Measurements from ENCODE around the gene NPTN. TPM values are rescaled to one million over a fixed set of nuclear protein-coding genes. Genes with fewer than 3 reads are reported as not detected.
"Not testable (repeated sequence)": the region's sequence is repeated elsewhere in the genome, so short reads cannot be mapped to it uniquely, and the experiment has no call there.

NPTN gene
- total RNA-seq, 1 experiment from 2014 or later: 151 TPM

DNA sequence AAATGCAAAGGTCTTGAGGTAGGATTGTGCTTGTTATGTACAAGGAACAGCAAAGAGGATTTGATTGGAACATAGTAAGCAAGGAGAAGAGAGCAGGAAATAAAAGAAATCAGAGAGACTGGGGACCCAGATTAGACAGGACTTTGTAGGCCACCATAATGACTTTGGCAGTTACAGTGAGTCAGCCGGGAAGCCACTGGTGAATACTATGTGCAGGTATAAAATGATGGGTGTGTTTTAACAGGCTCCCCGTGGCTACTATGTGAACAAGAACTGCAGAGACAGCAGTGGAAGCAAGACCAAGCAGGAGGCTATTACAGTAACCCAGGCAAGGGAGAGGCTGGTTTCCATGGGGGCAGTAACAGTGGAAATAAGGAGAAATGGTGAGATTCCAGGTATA is 55.2 kb downstream of the NPTN start:
- Histone ChIP-seq H3K27me3 (ENCODE audit: control insufficient read depth, insufficient read depth, low read length) (no peaks in the 10 kb centered on the region), H3K27ac (ENCODE audit: low read length) (no peak overlapping the region), H3K9me3 (ENCODE audit: control insufficient read depth, insufficient read depth, low read depth, low read length) (no peaks in the 10 kb centered on the region), H3K36me3 (ENCODE audit: control insufficient read depth, insufficient read depth, low read length) (no peaks in the 10 kb centered on the region; the same call in 1 of the 2 replicates), H3K4me1 (ENCODE audit: control insufficient read depth, insufficient read depth, low read length) (no peaks in the 10 kb centered on the region), H3K4me3 (ENCODE audit: low read depth in 2 of 2, low read length in 2 of 2) (no peak overlapping the region)
- TF ChIP-seq, protein P1, sequence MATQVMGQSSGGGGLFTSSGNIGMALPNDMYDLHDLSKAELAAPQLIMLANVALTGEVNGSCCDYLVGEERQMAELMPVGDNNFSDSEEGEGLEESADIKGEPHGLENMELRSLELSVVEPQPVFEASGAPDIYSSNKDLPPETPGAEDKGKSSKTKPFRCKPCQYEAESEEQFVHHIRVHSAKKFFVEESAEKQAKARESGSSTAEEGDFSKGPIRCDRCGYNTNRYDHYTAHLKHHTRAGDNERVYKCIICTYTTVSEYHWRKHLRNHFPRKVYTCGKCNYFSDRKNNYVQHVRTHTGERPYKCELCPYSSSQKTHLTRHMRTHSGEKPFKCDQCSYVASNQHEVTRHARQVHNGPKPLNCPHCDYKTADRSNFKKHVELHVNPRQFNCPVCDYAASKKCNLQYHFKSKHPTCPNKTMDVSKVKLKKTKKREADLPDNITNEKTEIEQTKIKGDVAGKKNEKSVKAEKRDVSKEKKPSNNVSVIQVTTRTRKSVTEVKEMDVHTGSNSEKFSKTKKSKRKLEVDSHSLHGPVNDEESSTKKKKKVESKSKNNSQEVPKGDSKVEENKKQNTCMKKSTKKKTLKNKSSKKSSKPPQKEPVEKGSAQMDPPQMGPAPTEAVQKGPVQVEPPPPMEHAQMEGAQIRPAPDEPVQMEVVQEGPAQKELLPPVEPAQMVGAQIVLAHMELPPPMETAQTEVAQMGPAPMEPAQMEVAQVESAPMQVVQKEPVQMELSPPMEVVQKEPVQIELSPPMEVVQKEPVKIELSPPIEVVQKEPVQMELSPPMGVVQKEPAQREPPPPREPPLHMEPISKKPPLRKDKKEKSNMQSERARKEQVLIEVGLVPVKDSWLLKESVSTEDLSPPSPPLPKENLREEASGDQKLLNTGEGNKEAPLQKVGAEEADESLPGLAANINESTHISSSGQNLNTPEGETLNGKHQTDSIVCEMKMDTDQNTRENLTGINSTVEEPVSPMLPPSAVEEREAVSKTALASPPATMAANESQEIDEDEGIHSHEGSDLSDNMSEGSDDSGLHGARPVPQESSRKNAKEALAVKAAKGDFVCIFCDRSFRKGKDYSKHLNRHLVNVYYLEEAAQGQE (IDR thresholded peaks at IDR 0.05; ENCODE audit: insufficient read depth in 1 of 2, low read depth in 2 of 2, low read length in 1 of 2): no peak
- no peak for TF ChIP-seq SIN3A (IDR thresholded peaks at IDR 0.05; ENCODE audit: borderline replicate concordance, insufficient read depth, low read depth, low read length)
- TF ChIP-seq TCF7L2 (IDR thresholded peaks at IDR 0.05; ENCODE audit: low read depth, low read length): no peak
- TF ChIP-seq, protein P2, sequence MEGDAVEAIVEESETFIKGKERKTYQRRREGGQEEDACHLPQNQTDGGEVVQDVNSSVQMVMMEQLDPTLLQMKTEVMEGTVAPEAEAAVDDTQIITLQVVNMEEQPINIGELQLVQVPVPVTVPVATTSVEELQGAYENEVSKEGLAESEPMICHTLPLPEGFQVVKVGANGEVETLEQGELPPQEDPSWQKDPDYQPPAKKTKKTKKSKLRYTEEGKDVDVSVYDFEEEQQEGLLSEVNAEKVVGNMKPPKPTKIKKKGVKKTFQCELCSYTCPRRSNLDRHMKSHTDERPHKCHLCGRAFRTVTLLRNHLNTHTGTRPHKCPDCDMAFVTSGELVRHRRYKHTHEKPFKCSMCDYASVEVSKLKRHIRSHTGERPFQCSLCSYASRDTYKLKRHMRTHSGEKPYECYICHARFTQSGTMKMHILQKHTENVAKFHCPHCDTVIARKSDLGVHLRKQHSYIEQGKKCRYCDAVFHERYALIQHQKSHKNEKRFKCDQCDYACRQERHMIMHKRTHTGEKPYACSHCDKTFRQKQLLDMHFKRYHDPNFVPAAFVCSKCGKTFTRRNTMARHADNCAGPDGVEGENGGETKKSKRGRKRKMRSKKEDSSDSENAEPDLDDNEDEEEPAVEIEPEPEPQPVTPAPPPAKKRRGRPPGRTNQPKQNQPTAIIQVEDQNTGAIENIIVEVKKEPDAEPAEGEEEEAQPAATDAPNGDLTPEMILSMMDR (IDR thresholded peaks at IDR 0.05): no peak
- no peak for TF ChIP-seq POLR2AphosphoS5 (IDR thresholded peaks at IDR 0.05; ENCODE audit: low read depth, low read length)
- in situ Hi-C loops (cut with HindIII; ENCODE audit: low pct_unique_long_range_greater_than_20kb, low sequenced_read_pairs) (no loop called here), intact Hi-C loops (cut with micrococcal nuclease; ENCODE audit: unreplicated experiment) (no loop called here)
- no TSS peak for BruUV-seq (replicated peaks)
- ATAC-seq (no peak), DNase-seq (ENCODE audit: low read depth, low spot score) (no peak)
- ChIA-PET POLR2A (no interaction called here), CTCF (no interaction called here)

DNA sequence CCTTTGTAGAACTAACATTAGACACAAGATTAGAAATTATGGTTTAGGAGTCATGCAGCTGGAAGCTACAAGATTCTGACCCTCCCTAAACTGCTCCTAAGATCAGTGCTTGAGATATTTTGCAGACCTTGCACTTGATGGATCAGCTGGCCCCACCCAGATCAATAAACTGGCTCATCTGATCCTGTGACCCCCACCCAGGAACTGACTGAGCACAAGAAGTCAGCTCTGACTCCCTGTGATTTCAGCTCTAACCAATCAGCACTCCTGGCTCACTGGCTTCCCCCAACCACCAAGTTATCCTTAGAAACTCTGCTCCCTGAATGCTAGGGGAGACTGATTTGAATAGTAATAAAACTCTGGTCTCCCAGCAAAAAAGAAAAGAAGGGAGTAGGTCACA is 55.6 kb downstream of the NPTN start:
- intact Hi-C loops (cut with micrococcal nuclease; ENCODE audit: unreplicated experiment); H3K4me3 ChIP-seq (ENCODE audit: low read depth in 2 of 2, low read length in 2 of 2); ATAC-seq; in situ Hi-C loops (cut with HindIII; ENCODE audit: low pct_unique_long_range_greater_than_20kb, low sequenced_read_pairs); BruUV-seq (replicated peaks); DNase-seq (ENCODE audit: low read depth, low spot score); H3K27ac ChIP-seq (ENCODE audit: low read length); H3K4me1 ChIP-seq (ENCODE audit: control insufficient read depth, insufficient read depth, low read length); H3K9me3 ChIP-seq (ENCODE audit: control insufficient read depth, insufficient read depth, low read depth, low read length); H3K36me3 ChIP-seq (ENCODE audit: control insufficient read depth, insufficient read depth, low read length); POLR2A ChIA-PET; H3K27me3 ChIP-seq (ENCODE audit: control insufficient read depth, insufficient read depth, low read length); CTCF ChIA-PET: not testable (repeated sequence)

DNA sequence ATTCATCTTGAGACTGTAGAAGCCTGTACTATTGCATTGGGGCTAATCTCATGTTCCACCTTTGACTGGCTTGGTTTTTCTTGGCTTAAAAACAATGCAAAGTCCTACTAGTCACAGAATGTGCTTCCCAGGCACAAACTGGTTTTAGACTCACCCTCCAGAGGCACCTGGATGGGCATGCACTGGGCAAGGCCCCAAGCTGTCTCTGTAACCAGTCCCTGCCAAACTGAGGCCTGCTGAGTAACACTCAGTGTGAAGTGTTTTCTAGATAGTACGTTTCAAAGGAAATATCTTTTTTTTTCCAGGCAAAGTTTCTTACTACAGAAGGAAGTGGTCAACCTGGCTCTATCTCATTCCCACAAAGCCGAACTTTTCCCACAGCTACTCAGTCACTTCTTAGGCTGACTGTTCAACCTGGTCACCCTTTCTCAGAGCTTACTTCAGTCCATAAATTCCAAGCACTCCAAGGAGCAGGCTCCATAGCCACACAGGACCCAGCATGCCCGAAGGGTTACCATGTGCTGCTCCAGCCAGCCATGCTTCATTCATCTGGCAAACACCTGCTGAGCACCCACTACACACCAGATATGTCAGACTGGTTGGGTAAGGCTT is 57.4 kb downstream of the NPTN start:
- H3K27me3 ChIP-seq (ENCODE audit: control insufficient read depth, insufficient read depth, low read length): no peaks in the 10 kb centered on the region
- BruUV-seq (replicated peaks): no TSS peak
- intact Hi-C loops (cut with micrococcal nuclease; ENCODE audit: unreplicated experiment) (no loop called here), in situ Hi-C loops (cut with HindIII; ENCODE audit: low pct_unique_long_range_greater_than_20kb, low sequenced_read_pairs) (no loop called here)
- TF ChIP-seq SIN3A (IDR thresholded peaks at IDR 0.05; ENCODE audit: borderline replicate concordance, insufficient read depth, low read depth, low read length): no peak
- POLR2A ChIA-PET: no interaction called here
- no peak for ATAC-seq
- H3K4me1 ChIP-seq (ENCODE audit: control insufficient read depth, insufficient read depth, low read length): no peaks in the 10 kb centered on the region
- H3K4me3 ChIP-seq (ENCODE audit: low read depth in 2 of 2, low read length in 2 of 2): no peak overlapping the region
- no peak for DNase-seq (ENCODE audit: low read depth, low spot score)
- no peak overlapping the region for H3K27ac ChIP-seq (ENCODE audit: low read length)
- CTCF ChIA-PET: no interaction called here
- H3K9me3 ChIP-seq (ENCODE audit: control insufficient read depth, insufficient read depth, low read depth, low read length): no peaks in the 10 kb centered on the region
- H3K36me3 ChIP-seq (ENCODE audit: control insufficient read depth, insufficient read depth, low read length): no peaks in the 10 kb centered on the region
